ENCODE measurements around the gene MAP1B. TPM values are rescaled to one million over a fixed set of nuclear protein-coding genes. Genes with fewer than 3 reads are reported as not detected.
A peak's percentile ranks its signal among the peaks of the same experiment; 100 is the strongest.

MAP1B gene
- polyA plus RNA-seq, 3 donors = 0.02 TPM; not detected in 2

DNA sequence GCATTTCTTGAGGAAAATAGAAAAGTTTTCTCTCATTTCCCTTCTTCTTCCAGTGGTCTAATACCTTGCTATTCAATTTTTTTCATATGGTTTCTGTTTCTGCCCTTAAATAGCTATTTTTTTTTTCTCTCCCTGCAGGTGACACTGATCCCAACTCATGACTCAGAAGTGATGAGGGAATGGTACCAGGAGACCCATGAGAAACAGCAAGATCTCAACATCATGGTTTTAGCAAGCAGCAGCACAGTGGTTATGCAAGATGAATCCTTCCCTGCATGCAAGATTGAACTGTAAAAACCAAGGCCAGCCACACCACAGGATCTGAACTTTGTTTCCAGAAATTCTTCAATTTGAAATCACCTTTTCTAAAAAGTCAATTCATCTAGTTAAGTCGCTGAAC lies 97.7 kb downstream of the MAP1B start:
- TF ChIP-seq, protein P1, sequence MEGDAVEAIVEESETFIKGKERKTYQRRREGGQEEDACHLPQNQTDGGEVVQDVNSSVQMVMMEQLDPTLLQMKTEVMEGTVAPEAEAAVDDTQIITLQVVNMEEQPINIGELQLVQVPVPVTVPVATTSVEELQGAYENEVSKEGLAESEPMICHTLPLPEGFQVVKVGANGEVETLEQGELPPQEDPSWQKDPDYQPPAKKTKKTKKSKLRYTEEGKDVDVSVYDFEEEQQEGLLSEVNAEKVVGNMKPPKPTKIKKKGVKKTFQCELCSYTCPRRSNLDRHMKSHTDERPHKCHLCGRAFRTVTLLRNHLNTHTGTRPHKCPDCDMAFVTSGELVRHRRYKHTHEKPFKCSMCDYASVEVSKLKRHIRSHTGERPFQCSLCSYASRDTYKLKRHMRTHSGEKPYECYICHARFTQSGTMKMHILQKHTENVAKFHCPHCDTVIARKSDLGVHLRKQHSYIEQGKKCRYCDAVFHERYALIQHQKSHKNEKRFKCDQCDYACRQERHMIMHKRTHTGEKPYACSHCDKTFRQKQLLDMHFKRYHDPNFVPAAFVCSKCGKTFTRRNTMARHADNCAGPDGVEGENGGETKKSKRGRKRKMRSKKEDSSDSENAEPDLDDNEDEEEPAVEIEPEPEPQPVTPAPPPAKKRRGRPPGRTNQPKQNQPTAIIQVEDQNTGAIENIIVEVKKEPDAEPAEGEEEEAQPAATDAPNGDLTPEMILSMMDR (IDR thresholded peaks at IDR 0.05) = no peak
- Mint-ChIP-seq H3K27ac (peak overlapping the region in 1 of 7 donors; percentile 26), H3K27me3 (ENCODE audit: low read depth in 3 of 3) (peaks cover 0 to 7% (median 2%) of the 10 kb centered on the region in 3 donors), H3K9me3 (peaks cover 0 to under 1% (median 0%) of the 10 kb centered on the region in 7 donors), H3K4me3 (no peak overlapping the region), H3K36me3 (no peaks in the 10 kb centered on the region), H3K4me1 (no peaks in the 10 kb centered on the region)
- H3K4me1 ChIP-seq (ENCODE audit: control insufficient read depth in 1 of 2, insufficient read depth in 2 of 2, low read length in 2 of 2) = no peaks in the 10 kb centered on the region
- no peaks in the 10 kb centered on the region for H3K36me3 ChIP-seq (replicated peaks in 1 of 2; ENCODE audit: control insufficient read depth in 1 of 2, insufficient read depth in 2 of 2, low read length in 2 of 2)
- no peak overlapping the region for H3K9ac ChIP-seq (ENCODE audit: insufficient read depth, low read length, poor library complexity, severe bottlenecking)
- DNase-seq = no peak
- H3K79me2 ChIP-seq (ENCODE audit: insufficient read depth, low read length) = no peaks in the 10 kb centered on the region
- no peak overlapping the region for H3K4me2 ChIP-seq (replicated peaks; ENCODE audit: extremely low read depth, low read length, poor library complexity, severe bottlenecking)
- H3K27ac ChIP-seq (ENCODE audit: low read depth in 1 of 2, low read length in 2 of 2) = no peak overlapping the region
- peaks cover 0 to 1% of the 10 kb centered on the region in 2 donors for H3K9me3 ChIP-seq (replicated peaks in 1 of 2; ENCODE audit: control insufficient read depth in 1 of 2, insufficient read depth in 1 of 2, low read length in 2 of 2)
- H4K20me1 ChIP-seq (ENCODE audit: insufficient read depth, low read length) = no peaks in the 10 kb centered on the region
- WGBS (ENCODE audit: insufficient coverage) = no CpG with 5 or more reads among the region's 1 CpG
- intact Hi-C loops (cut with micrococcal nuclease) = no loop called here
- no peaks in the 10 kb centered on the region for H3K27me3 ChIP-seq (ENCODE audit: control insufficient read depth in 2 of 2, insufficient read depth in 2 of 2, low read length in 2 of 2)
- H3K4me3 ChIP-seq (replicated peaks in 1 of 3; ENCODE audit: low read depth in 2 of 3, low read length in 3 of 3) = no peak overlapping the region
- H2AFZ ChIP-seq (ENCODE audit: insufficient read depth, low read depth, low read length, poor library complexity, severe bottlenecking) = no peak overlapping the region

DNA sequence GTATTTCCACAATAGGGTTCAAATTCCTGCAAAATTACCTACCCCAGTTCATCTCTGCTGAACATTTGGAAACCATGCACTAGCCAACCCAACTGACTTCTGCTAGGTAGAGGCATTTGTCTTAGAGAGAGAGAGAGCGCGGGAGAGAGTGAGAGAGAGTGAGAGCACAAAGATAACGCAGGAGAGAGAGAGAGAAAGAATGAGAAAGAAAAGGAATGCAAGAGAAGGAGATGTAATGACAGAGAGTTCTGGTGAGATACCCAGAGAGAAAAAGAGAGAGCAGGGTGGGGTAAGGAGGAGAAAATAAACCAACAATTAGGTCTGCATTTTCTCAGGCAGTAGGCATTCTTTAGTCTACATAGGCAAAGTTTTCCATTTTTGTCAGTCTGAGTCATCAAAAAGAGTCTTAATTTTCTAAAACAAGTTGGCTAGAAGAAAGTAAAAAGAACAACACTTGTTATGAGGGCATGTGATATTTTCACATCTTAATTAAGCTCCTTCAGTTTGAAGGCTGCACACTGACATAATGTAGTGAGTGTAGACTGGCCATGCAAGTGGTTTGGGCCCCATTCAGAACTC lies 98.2 kb downstream of the MAP1B start:
- H3K27ac Mint-ChIP-seq = no peak overlapping the region
- 100% methylated on average over 1 of the region's 3 CpGs for WGBS (ENCODE audit: insufficient coverage)
- no peaks in the 10 kb centered on the region for H3K9me3 Mint-ChIP-seq
- H3K4me3 Mint-ChIP-seq = no peak overlapping the region
- H3K9me3 ChIP-seq (replicated peaks in 1 of 2; ENCODE audit: control insufficient read depth in 1 of 2, insufficient read depth in 1 of 2, low read length in 2 of 2) = no peaks in the 10 kb centered on the region
- H3K79me2 ChIP-seq (ENCODE audit: insufficient read depth, low read length) = no peaks in the 10 kb centered on the region
- H2AFZ ChIP-seq (ENCODE audit: insufficient read depth, low read depth, low read length, poor library complexity, severe bottlenecking) = no peak overlapping the region
- no peaks in the 10 kb centered on the region for H3K4me1 Mint-ChIP-seq
- no peaks in the 10 kb centered on the region for H3K4me1 ChIP-seq (ENCODE audit: control insufficient read depth in 1 of 2, insufficient read depth in 2 of 2, low read length in 2 of 2)
- H3K9ac ChIP-seq (ENCODE audit: insufficient read depth, low read length, poor library complexity, severe bottlenecking) = no peak overlapping the region
- H3K36me3 Mint-ChIP-seq = no peaks in the 10 kb centered on the region
- no peak overlapping the region for H3K4me3 ChIP-seq (replicated peaks in 1 of 3; ENCODE audit: low read depth in 2 of 3, low read length in 3 of 3)
- intact Hi-C loops (cut with micrococcal nuclease) = no loop called here
- no peak overlapping the region for H3K27ac ChIP-seq (ENCODE audit: low read depth in 1 of 2, low read length in 2 of 2)
- DNase-seq = no peak
- no peaks in the 10 kb centered on the region for H3K27me3 ChIP-seq (ENCODE audit: control insufficient read depth in 2 of 2, insufficient read depth in 2 of 2, low read length in 2 of 2)
- H4K20me1 ChIP-seq (ENCODE audit: insufficient read depth, low read length) = no peaks in the 10 kb centered on the region
- no peaks in the 10 kb centered on the region for H3K36me3 ChIP-seq (replicated peaks in 1 of 2; ENCODE audit: control insufficient read depth in 1 of 2, insufficient read depth in 2 of 2, low read length in 2 of 2)
- no peak overlapping the region for H3K4me2 ChIP-seq (replicated peaks; ENCODE audit: extremely low read depth, low read length, poor library complexity, severe bottlenecking)
- TF ChIP-seq, protein P1 (IDR thresholded peaks at IDR 0.05) = no peak
- peaks cover 0 to 7% (median 2%) of the 10 kb centered on the region in 3 donors for H3K27me3 Mint-ChIP-seq (ENCODE audit: low read depth in 3 of 3)
